PC-3 (cell line): ENCODE measurements around the gene SOAT2. TPM values are rescaled to one million over a fixed set of nuclear protein-coding genes. Genes with fewer than 3 reads are reported as not detected.
A peak's percentile ranks its signal among the peaks of the same experiment; 100 is the strongest.

Experiments used
- ATAC-seq: fragments of 200-7000 bp; cut with Tn5 transposase; 2 replicates; pipeline ENCODE4 v1.9.1; 2020; ENCODE audit warnings: mild to moderate bottlenecking, moderate library complexity
- BruUV-seq: library from RNA; stranded (reverse); fragments of 400-500 nt; replicated peaks from 2 replicates; lab custom pipeline; 2021; lab: Mats Ljungman, UMichigan
- CTCF ChIA-PET: fragments of 300-600 bp; sonication (Branson Sonifier 250); formaldehyde crosslinking; loops from one replicate; lab custom pipeline; 2022; ENCODE audit warnings: antibody characterized with exemption; lab: Charles Lee
- POLR2A ChIA-PET: fragments of 300-600 bp; sonication (Branson Sonifier 250); formaldehyde crosslinking; loops from one replicate; lab custom pipeline; 2022; ENCODE audit warnings: antibody characterized with exemption; ENCODE audit not compliant: unreplicated experiment; lab: Charles Lee
- DNase-seq: peaks from one replicate; pipeline ENCODE4 v3.0.0-alpha.2; 2015
- H2AFZ ChIP-seq: fragments of 300-600 bp; sonication (generic); 2 replicates; pipeline ENCODE4 v1.6.0; 2016; ENCODE audit warnings: antibody characterized with exemption, low read length
- H3F3A ChIP-seq: fragments of 300-600 bp; sonication (generic); one replicate; pipeline ENCODE4 v1.6.0; 2017; ENCODE audit warnings: antibody characterized with exemption, low read length, control low read depth, mild to moderate bottlenecking; ENCODE audit not compliant: unreplicated experiment
- H3K27ac ChIP-seq: fragments of 300-600 bp; sonication (generic); 2 replicates; pipeline ENCODE4 v1.5.1; 2016; ENCODE audit warnings: mild to moderate bottlenecking, low read length
- H3K27me3 ChIP-seq: fragments of 300-600 bp; sonication (generic); 2 replicates; pipeline ENCODE4 v1.6.1; 2016; ENCODE audit warnings: low read length, mixed read lengths
- H3K36me3 ChIP-seq: fragments of 300-600 bp; sonication (generic); 2 replicates; pipeline ENCODE4 v1.6.1; 2016; ENCODE audit warnings: low read depth, mixed run types, low read length, mixed read lengths
- H3K4me1 ChIP-seq: fragments of 300-600 bp; sonication (generic); 2 replicates; pipeline ENCODE4 v1.5.1; 2016; ENCODE audit warnings: low read length; ENCODE audit not compliant: insufficient read depth
- H3K4me2 ChIP-seq: fragments of 300-600 bp; sonication (generic); 2 replicates; pipeline ENCODE4 v1.6.0; 2016; ENCODE audit warnings: low read length
- H3K4me3 ChIP-seq: fragments of 300-600 bp; sonication (generic); 2 replicates; pipeline ENCODE4 v1.5.1; 2016; ENCODE audit warnings: mild to moderate bottlenecking, low read length, mixed read lengths
- H3K79me2 ChIP-seq: fragments of 300-600 bp; sonication (generic); 2 replicates; pipeline ENCODE4 v1.6.1; 2017; ENCODE audit warnings: low read length, mixed read lengths
- H3K9ac ChIP-seq: fragments of 300-600 bp; sonication (generic); 2 replicates; pipeline ENCODE4 v1.6.0; 2016; ENCODE audit warnings: mild to moderate bottlenecking, low read length
- H3K9me2 ChIP-seq: fragments of 300-600 bp; sonication (generic); replicated peaks from 2 replicates; pipeline ENCODE4 v1.6.1; 2016; ENCODE audit warnings: mixed run types, low read length, mixed read lengths
- H3K9me3 ChIP-seq: fragments of 300-600 bp; sonication (generic); 2 replicates; pipeline ENCODE4 v1.6.1; 2016; ENCODE audit warnings: low read length, mixed read lengths
- H4K20me1 ChIP-seq: fragments of 300-600 bp; sonication (generic); 2 replicates; pipeline ENCODE4 v1.6.1; 2016; ENCODE audit warnings: low read length, mixed read lengths
- CTCF ChIP-seq: fragments of 300-600 bp; sonication (generic); conservative IDR thresholded peaks from 2 replicates; pipeline ENCODE4 v1.5.1; 2017; ENCODE audit warnings: antibody characterized with exemption, low read depth, mild to moderate bottlenecking, low read length
- EZH2 ChIP-seq: fragments of 300-600 bp; sonication (generic); IDR thresholded peaks from one replicate; pipeline ENCODE4 v1.6.1; 2017; ENCODE audit warnings: antibody characterized with exemption, mild to moderate bottlenecking, low read length; ENCODE audit not compliant: unreplicated experiment
- EZH2phosphoT487 ChIP-seq: fragments of 300-600 bp; sonication (generic); IDR thresholded peaks from 2 replicates; pipeline ENCODE4 v1.6.1; 2018; ENCODE audit warnings: mild to moderate bottlenecking, antibody characterized with exemption, low read length, borderline replicate concordance
- intact Hi-C: fragments of 100-400 bp; cut with micrococcal nuclease; formaldehyde crosslinking; loops from 2 replicates; pipeline ENCODE4 v1.9.0; 2023
- total RNA-seq: library from RNA; depleted of rRNA; stranded (reverse); fragments of >200 nt; gene quantifications from 2 replicates; pipeline ENCODE4 v1.2.3, GENCODE V29; 2014

Gene SOAT2
- total RNA-seq, 1 experiment from 2014 or later, result 0.07 TPM

DNA sequence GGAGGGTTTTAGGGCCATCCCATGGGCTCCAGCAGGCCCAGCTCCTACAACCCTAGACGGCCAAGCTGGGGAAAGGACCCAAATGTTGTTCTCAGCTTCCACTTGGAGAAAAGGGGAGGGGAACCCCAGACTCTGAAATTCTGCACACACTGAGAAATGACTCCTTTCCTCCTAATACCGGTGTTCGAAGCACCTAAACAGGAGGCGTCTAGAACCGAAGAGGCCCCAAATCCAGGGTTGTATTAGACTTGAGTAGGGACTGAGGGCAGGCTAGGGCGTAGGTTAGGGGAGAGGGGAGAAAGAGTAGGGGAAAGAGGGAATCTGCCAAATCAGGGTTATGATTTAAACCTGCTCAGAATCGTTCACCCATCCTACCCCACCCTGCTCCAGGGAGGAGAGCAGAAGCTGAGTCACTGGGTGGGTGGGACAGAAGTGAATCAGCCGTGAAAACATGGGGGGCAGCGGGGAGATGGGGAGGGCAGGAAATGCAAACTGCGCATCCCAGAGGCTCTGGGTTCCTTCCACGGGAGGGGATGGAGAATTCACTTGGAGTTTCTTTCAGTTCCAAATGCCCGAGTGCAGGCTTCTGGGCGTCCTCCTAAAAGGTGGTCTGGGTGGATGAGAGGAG is 4.8 kb upstream of the SOAT2 start:
- no TSS peak for BruUV-seq
- H3K9ac ChIP-seq, result peak overlapping the region; percentile 61
- H3K4me1 ChIP-seq, result peaks cover 39% of the 10 kb centered on the region

DNA sequence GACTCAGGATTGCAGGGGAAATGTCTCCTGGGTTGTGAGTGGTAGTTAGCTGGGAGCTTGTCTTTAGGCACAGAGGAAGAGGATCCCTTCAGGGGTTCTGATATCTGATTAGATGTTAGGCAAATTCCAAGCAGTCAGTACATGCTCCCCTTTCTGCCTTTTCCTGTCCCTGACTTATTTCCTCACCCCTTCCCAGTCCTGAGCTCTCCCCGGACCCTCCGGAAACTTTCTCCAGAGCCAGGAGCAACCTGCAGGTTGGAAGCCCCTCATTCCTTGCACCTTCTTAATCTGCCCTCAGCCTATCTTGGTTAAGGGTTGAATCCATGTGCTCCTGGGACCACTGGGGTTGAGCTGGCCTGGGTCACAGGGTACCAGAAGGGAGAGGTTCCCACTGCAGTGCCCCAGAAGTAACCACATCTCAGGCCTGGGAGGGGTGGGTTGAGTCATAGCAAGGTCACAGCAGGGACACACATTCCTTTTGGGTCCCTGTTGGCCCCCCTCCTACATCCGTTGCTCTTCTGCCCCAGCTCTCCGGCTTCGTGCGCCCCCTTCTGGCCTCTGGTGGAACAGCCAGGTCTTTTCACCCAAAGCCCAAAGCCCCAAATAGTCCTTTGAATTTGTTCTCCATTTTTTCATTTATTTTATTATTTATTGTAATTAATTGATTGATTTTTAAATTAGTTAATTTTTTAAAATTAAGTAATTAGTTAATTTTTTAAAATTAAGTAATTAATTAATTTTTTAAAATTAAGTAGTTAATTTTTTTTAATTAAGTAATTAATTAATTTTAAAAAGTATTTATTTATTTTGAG is 4.0 kb upstream of the SOAT2 start:
- Histone ChIP-seq H3K9ac (peak overlapping the region; percentile 61), H3K27ac (peak overlapping the region; percentile 83), H3K36me3 (0 out of 2 replicates have a peak, but pooled peaks cover 3% of the 10 kb centered on the region), H3K9me2 (no peaks in the 10 kb centered on the region), H3K4me3 (peak overlapping the region; percentile 96), H3K4me2 (peak overlapping the region; percentile 86), H3K27me3 (no peaks in the 10 kb centered on the region), H3K79me2 (0 out of 2 replicates have a peak, but pooled peaks cover 4% of the 10 kb centered on the region), H3F3A (peaks cover 3% of the 10 kb centered on the region), H3K9me3 (no peaks in the 10 kb centered on the region), H2AFZ (peak overlapping the region; percentile 93), H4K20me1 (no peaks in the 10 kb centered on the region), H3K4me1 (peaks cover 39% of the 10 kb centered on the region)
- ChIA-PET POLR2A (interaction anchor here (1.2 to 1.3 kb wide), 2 partner anchors 20 to 33 kb away, joined by 4 to 8 read pairs; partner anchors contain the start of gene SPRYD3), CTCF (interaction anchor here (0.7 to 2.5 kb wide), 4 partner anchors 20 to 38 kb away, joined by 3 to 37 read pairs (median 10); partner anchors contain the start of gene SPRYD3)
- DNase-seq (peak; percentile 95), ATAC-seq (peak; percentile 56)
- TF ChIP-seq EZH2phosphoT487 (no peak), CTCF (peak; percentile 87)
- intact Hi-C loops, result loop anchor here (1.0 kb wide), 1 partner anchor 33 kb away; no protein-coding TSS in a partner anchor
- BruUV-seq, result TSS peak; percentile 89

More for the DNA sequence above, 4.8 kb upstream of the SOAT2 start:
- intact Hi-C loops, result loop anchor here (1.0 kb wide), 1 partner anchor 19 kb away; the partner anchor contains the start of gene SPRYD3
- 0 out of 2 replicates have a peak, but pooled peaks cover 3% of the 10 kb centered on the region for H3K36me3 ChIP-seq
- ChIA-PET POLR2A (interaction anchor here (0.6 to 1.3 kb wide), 5 partner anchors 19 to 402 kb away, joined by 4 to 14 read pairs (median 6); partner anchors contain the start of genes SPRYD3 and TARBP2), CTCF (interaction anchor here (0.5 to 2.5 kb wide), 4 partner anchors 19 to 91 kb away, joined by 4 to 37 read pairs (median 10); partner anchors contain the start of gene SPRYD3)
- peaks cover 3% of the 10 kb centered on the region for H3F3A ChIP-seq
- no peaks in the 10 kb centered on the region for H3K9me3 ChIP-seq
- H3K27me3 ChIP-seq, result no peaks in the 10 kb centered on the region
- peak overlapping the region; percentile 86 for H3K4me2 ChIP-seq
- H4K20me1 ChIP-seq, result no peaks in the 10 kb centered on the region
- peak overlapping the region; percentile 96 for H3K4me3 ChIP-seq
- H3K27ac ChIP-seq, result peak overlapping the region; percentile 83
- H2AFZ ChIP-seq, result peak overlapping the region; percentile 93
- TF ChIP-seq EZH2 (no peak), EZH2phosphoT487 (no peak), CTCF (no peak)
- H3K79me2 ChIP-seq, result 0 out of 2 replicates have a peak, but pooled peaks cover 4% of the 10 kb centered on the region
- DNase-seq (peak; percentile 80), ATAC-seq (peak; percentile 62)
- no peaks in the 10 kb centered on the region for H3K9me2 ChIP-seq
